ENCODE results near the gene KIR2DL3. TPM values are rescaled to one million over a fixed set of nuclear protein-coding genes. Genes with fewer than 3 reads are reported as not detected.
"Not testable (repeated sequence)": the region's sequence is repeated elsewhere in the genome, so short reads cannot be mapped to it uniquely, and the experiment has no call there.

The KIR2DL3 gene
- total and polyA plus RNA-seq, 2 experiments from 2014 or later: not detected

- Histone ChIP-seq H3K36me3 (no peaks in the 10 kb centered on the region), H3K27ac (no peak overlapping the region), H3K4me1 (ENCODE audit: low read depth) (no peaks in the 10 kb centered on the region), H3K4me3 (no peak overlapping the region), H3K9me3 (ENCODE audit: low read depth) (no peaks in the 10 kb centered on the region), H3K27me3 (no peaks in the 10 kb centered on the region)
- DNase-seq (ENCODE audit: low read depth in 1 of 2, low spot score in 1 of 2): no peak
- no peak for TF ChIP-seq CTCF (IDR thresholded peaks at IDR 0.05; ENCODE audit: low read depth, low read length)
Measured at GRCh38 chr19:54731191-54731590, 7.1 kb upstream of the KIR2DL3 start.

GRCh38 chr19:54738715-54739114 is 402 bp downstream of the KIR2DL3 start:
- H3K36me3 ChIP-seq: no peaks in the 10 kb centered on the region
- H3K4me3 ChIP-seq: no peak overlapping the region
- no peak for TF ChIP-seq CTCF (IDR thresholded peaks at IDR 0.05; ENCODE audit: low read depth, low read length)
- H3K9me3 ChIP-seq (ENCODE audit: low read depth): no peaks in the 10 kb centered on the region
- H3K4me1 ChIP-seq (ENCODE audit: low read depth): no peaks in the 10 kb centered on the region
- H3K27ac ChIP-seq: no peak overlapping the region
- no peaks in the 10 kb centered on the region for H3K27me3 ChIP-seq
- DNase-seq (ENCODE audit: low read depth in 1 of 2, low spot score in 1 of 2): no peak

GRCh38 chr19:54739587-54740497 is 1.5 kb downstream of the KIR2DL3 start:
- Histone ChIP-seq H3K4me1 (ENCODE audit: low read depth) (no peaks in the 10 kb centered on the region), H3K9me3 (ENCODE audit: low read depth) (no peaks in the 10 kb centered on the region), H3K4me3 (no peak overlapping the region), H3K27ac (no peak overlapping the region), H3K36me3 (no peaks in the 10 kb centered on the region), H3K27me3 (no peaks in the 10 kb centered on the region)
- TF ChIP-seq CTCF (IDR thresholded peaks at IDR 0.05; ENCODE audit: low read depth, low read length): no peak
- DNase-seq (ENCODE audit: low read depth in 1 of 2, low spot score in 1 of 2): no peak

DNA sequence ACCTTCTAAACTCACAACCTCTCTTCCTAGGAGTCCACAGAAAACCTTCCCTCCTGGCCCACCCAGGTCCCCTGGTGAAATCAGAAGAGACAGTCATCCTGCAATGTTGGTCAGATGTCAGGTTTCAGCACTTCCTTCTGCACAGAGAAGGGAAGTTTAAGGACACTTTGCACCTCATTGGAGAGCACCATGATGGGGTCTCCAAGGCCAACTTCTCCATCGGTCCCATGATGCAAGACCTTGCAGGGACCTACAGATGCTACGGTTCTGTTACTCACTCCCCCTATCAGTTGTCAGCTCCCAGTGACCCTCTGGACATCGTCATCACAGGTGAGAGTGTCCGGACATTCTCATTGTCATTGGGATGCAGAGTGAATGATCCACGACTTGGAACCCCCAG is 3.6 kb downstream of the KIR2DL3 start:
- H3K4me1 ChIP-seq (ENCODE audit: low read depth); H3K4me3 ChIP-seq; DNase-seq (ENCODE audit: low read depth in 1 of 2, low spot score in 1 of 2); H3K36me3 ChIP-seq; H3K9me3 ChIP-seq (ENCODE audit: low read depth); H3K27me3 ChIP-seq; H3K27ac ChIP-seq: not testable (repeated sequence)

DNA sequence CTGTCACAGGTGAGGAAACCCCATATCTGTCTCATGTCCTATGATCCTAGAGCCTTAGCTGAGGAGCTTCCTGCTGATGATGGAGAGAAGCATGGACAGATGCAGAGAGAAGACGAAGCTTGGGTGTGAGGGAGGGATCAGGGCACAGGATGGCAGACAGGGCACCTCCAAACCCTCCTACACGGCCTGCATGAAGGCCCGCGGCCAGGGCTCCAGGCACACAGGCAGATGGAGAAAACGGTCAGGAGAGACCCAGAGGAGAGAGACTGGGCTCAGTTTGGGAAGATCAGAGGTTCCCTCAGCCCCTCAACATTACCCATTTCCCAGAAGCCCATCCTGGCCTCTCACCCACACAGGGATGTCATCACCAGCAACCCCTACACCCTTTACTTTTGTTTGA is 5.8 kb downstream of the KIR2DL3 start:
- H3K4me3 ChIP-seq; H3K27me3 ChIP-seq; H3K9me3 ChIP-seq (ENCODE audit: low read depth): not testable (repeated sequence)

DNA sequence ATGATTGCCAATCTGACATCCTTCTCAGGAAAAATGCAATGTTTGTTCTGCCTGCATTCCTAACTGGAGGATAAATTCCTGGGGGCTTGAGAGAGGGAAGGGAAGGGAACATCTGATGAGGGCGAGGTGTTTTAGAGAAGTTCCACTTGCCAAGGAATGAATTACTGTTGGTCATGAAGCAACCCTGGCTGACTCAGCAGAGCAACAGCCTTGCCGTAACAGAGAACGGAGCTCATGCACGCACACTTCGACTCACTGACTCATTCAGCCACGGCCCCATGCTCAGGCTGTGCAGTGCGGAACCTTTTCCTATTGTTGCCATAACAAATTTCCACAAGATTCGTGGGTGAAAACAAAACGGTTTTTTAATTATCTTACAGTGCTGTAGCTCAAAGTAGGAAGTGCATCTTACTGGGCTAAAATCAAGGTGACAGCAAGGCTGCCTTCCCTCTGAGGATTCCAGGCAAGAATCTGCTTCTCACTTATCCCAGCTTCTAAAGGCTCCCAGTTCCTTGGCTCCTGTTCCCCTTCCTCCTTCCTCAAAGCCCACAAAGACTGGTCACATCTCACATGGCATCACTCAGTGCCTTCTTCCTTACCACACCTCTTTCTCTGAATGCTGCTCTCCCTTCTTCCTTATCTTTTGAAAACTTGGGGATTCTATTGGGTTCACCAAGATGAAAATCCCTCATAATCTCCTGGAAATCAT is 9.5 kb downstream of the KIR2DL3 start:
- not testable (repeated sequence) for H3K4me3 ChIP-seq; H3K4me1 ChIP-seq (ENCODE audit: low read depth); H3K27ac ChIP-seq; DNase-seq (ENCODE audit: low read depth in 1 of 2, low spot score in 1 of 2); H3K27me3 ChIP-seq; H3K36me3 ChIP-seq; H3K9me3 ChIP-seq (ENCODE audit: low read depth)

More for the DNA sequence above, 5.8 kb downstream of the KIR2DL3 start:
- H3K36me3 ChIP-seq; DNase-seq (ENCODE audit: low read depth in 1 of 2, low spot score in 1 of 2); H3K4me1 ChIP-seq (ENCODE audit: low read depth); H3K27ac ChIP-seq: not testable (repeated sequence)

DNA sequence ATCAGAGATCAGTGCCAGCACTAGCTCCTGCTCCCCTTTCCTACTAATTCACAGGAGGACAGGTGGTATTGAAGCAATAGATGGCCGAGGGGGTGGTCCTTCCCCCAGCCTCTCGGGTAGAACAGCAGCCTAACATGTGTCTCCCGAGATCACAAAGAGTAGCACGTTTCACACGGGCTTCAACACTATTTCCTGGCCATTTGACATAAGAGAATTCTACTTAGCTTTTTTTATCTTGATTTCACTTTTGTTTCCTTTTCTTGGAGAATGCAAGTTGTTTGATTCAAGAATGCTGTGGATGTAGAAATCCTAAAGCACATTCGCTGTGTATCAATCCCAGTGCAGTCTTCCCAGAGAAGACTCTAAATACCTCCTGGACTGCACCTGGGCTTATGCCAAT is 12.0 kb downstream of the KIR2DL3 start:
- not testable (repeated sequence) for H3K4me1 ChIP-seq (ENCODE audit: low read depth); H3K27me3 ChIP-seq; H3K9me3 ChIP-seq (ENCODE audit: low read depth); H3K27ac ChIP-seq; H3K36me3 ChIP-seq; DNase-seq (ENCODE audit: low read depth in 1 of 2, low spot score in 1 of 2); H3K4me3 ChIP-seq

DNA sequence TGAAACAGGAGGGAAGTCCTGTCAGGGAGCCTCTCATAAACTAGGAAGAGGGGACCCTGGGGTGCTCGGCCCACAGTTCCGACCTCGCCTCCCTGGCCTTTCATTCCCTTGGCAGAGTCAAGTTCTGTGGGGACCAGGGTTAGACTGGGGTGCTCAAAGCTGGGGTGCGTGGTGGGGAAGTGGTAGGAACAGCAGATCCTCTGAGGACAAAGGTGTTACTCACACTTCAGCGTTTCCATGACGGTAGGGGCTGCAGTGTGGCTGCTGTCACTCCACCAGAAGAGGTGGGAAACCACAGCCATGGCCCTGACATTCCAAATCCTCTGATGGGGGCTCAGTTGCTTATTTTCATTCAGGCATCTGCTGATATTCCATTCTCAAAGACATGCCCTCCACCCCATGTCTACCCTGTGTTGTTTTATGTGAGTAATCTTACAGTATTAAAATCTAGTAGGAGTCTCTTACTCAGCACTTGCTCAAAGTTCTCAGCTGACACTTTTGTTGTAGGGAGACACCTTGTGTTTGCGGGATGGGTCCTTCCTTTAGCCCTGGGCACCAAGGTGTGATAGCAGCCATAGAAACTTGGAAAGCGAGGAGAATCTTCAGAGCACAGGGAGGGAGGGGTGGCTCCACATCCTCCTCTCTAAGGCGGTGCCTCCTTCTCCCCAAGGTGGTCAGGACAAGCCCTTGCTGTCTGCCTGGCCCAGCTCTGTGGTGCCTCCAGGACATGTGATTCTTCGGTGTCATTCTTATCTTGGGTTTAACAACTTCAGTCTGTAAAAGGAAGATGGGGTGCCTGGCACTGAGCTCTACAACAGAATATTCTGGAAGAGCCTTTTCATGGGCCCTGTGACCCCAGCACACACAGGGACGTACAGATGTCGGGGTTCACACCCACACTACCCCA is 18.1 kb downstream of the KIR2DL3 start:
- H3K4me3 ChIP-seq; H3K9me3 ChIP-seq (ENCODE audit: low read depth): not testable (repeated sequence)

GRCh38 chr19:54758577-54758976 is 20.3 kb downstream of the KIR2DL3 start:
- not testable (repeated sequence) for H3K36me3 ChIP-seq; H3K4me3 ChIP-seq; H3K4me1 ChIP-seq (ENCODE audit: low read depth); H3K27me3 ChIP-seq; DNase-seq (ENCODE audit: low read depth in 1 of 2, low spot score in 1 of 2); H3K9me3 ChIP-seq (ENCODE audit: low read depth); H3K27ac ChIP-seq

More for the DNA sequence above, 18.1 kb downstream of the KIR2DL3 start:
- H3K27ac ChIP-seq; DNase-seq (ENCODE audit: low read depth in 1 of 2, low spot score in 1 of 2); H3K36me3 ChIP-seq; H3K4me1 ChIP-seq (ENCODE audit: low read depth); H3K27me3 ChIP-seq: not testable (repeated sequence)

DNA sequence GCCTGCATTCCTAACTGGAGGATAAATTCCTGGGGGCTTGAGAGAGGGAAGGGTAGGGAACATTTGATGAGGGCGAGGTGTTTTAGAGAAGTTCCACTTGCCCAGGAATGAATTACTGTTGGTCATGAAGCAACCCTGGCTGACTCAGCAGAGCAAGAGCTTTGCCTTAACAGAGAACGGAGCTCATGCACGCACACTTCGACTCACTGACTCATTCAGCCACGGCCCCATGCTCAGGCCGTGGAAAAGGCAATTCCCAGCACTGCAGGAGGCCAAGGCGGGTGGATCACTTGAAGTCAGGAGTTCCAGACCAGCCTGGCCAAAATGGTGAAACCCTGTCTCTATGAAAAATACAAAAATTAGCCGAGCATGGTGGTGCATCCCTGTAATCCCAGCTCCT is 25.9 kb downstream of the KIR2DL3 start:
- H3K36me3 ChIP-seq; H3K9me3 ChIP-seq (ENCODE audit: low read depth); H3K4me3 ChIP-seq; H3K4me1 ChIP-seq (ENCODE audit: low read depth); H3K27me3 ChIP-seq; DNase-seq (ENCODE audit: low read depth in 1 of 2, low spot score in 1 of 2); H3K27ac ChIP-seq: not testable (repeated sequence)
